Activated T-cell treated with anti-CD3 and anti-CD28 coated beads, Interleukin-2, amount 50 U/mL, for 72 hours (primary cell): Measurements from ENCODE around the gene FIBP. TPM values are rescaled to one million over a fixed set of nuclear protein-coding genes. Genes with fewer than 3 reads are reported as not detected.
A peak's percentile ranks its signal among the peaks of the same experiment; 100 is the strongest.

ENCODE experiments used
- ATAC-seq, 2 donors: fragments of 150-1000 bp; cut with Tn5 transposase; replicated peaks in 1 of 2; 2 replicates each; pipeline ENCODE4 v1.10.0; 2021; ENCODE audit warnings: moderate library complexity in 2 of 2, mild to moderate bottlenecking in 1 of 2
- DNase-seq, 2 donors: peaks; one replicate each; pipeline ENCODE4 v3.0.0; 2021 to 2022; ENCODE audit warnings: mixed read lengths in 1 of 2
- H3K27ac Mint-ChIP-seq: one replicate; pipeline ENCODE4 v1.8.0; 2022; ENCODE audit warnings: mild to moderate bottlenecking, moderate library complexity, mixed read lengths
- H3K27me3 Mint-ChIP-seq: one replicate; pipeline ENCODE4 v1.8.0; 2022; ENCODE audit warnings: low read depth, mixed read lengths
- H3K36me3 Mint-ChIP-seq, 2 donors: one replicate each; pipeline ENCODE4 v1.8.0; 2022; ENCODE audit warnings: mixed read lengths in 2 of 2, mild to moderate bottlenecking in 1 of 2; ENCODE audit not compliant: insufficient read depth in 2 of 2
- H3K4me1 Mint-ChIP-seq: one replicate; pipeline ENCODE4 v1.8.0; 2022; ENCODE audit warnings: low read depth, mixed read lengths
- H3K4me3 Mint-ChIP-seq, 2 donors: one replicate each; pipeline ENCODE4 v1.8.0; 2022; ENCODE audit warnings: mild to moderate bottlenecking in 2 of 2, mixed read lengths in 2 of 2, moderate library complexity in 2 of 2
- H3K9me3 Mint-ChIP-seq, 2 donors: one replicate each; pipeline ENCODE4 v1.8.0; 2022; ENCODE audit warnings: mixed read lengths in 2 of 2
- total RNA-seq, 2 donors: library from RNA; stranded (reverse); gene quantifications; one replicate each; pipeline ENCODE4 v1.2.3, GENCODE V29; 2022

FIBP gene
- total RNA-seq, 2 donors from 2014 or later, result 86.4 to 91.9 TPM

DNA sequence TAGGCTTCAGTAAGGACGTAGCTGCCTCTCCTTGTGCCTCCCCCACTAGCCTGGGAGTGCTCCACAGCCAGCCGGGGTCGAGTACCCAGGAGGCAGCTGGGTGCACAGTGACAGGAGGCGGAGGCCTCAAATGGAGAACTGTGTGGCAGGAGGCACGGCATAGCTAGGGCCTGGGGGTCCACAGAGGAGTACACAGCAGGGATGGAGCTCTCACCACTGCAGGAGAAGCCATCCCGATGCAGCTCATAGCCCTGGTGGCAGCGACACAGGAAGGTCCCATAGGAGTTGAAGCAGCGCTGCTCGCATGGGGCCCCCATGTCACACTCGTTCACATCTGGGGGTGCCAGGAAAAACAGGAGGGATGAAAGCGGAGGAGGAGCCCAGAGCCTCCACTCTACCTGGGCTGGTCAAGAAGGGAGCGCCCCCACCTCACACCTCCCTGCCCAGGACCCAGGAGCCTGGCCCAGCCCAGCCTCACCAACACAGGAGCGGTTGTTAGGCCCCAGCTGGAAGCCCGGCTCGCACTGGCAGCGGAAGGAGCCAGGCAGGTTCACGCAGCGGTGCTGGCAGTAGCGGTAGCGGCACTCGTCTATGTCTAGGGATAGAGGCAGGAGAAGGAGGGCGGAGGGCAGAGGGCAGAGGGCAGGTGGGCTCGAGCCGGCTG, 18.5 kb downstream of the FIBP start:
- DNase-seq, result no peak
- no peaks in the 10 kb centered on the region for H3K27me3 Mint-ChIP-seq
- peaks cover 23% of the 10 kb centered on the region for H3K4me1 Mint-ChIP-seq
- H3K36me3 Mint-ChIP-seq, result peaks cover 0 to 7% of the 10 kb centered on the region in 2 donors
- H3K27ac Mint-ChIP-seq, result no peak overlapping the region
- ATAC-seq, result no peak
- no peak overlapping the region for H3K4me3 Mint-ChIP-seq
- no peaks in the 10 kb centered on the region for H3K9me3 Mint-ChIP-seq

DNA sequence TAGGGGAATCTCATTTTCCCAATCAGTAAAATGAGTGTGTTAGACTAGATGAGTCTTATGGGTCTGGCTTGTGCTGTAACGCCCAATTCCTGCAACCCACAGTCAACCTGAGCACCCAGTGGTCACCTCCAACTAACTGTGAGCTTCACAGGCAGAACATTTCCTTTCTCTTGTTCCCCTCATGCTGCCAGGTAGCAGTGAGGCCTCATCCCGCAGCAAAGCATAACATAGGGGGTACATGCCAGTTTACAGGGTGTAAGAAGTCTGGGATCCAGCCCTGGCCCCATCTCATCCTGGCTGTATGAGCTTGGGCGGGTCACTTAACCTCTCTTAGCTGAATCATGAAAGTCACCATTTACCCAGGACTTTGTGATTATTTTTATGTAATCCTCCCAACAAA, 19.4 kb downstream of the FIBP start:
- Mint-ChIP-seq H3K27ac (no peak overlapping the region), H3K4me1 (peaks cover 23% of the 10 kb centered on the region), H3K4me3 (no peak overlapping the region), H3K9me3 (no peaks in the 10 kb centered on the region), H3K36me3 (peaks cover 0 to 7% of the 10 kb centered on the region in 2 donors), H3K27me3 (no peaks in the 10 kb centered on the region)
- ATAC-seq (no peak), DNase-seq (no peak)

DNA sequence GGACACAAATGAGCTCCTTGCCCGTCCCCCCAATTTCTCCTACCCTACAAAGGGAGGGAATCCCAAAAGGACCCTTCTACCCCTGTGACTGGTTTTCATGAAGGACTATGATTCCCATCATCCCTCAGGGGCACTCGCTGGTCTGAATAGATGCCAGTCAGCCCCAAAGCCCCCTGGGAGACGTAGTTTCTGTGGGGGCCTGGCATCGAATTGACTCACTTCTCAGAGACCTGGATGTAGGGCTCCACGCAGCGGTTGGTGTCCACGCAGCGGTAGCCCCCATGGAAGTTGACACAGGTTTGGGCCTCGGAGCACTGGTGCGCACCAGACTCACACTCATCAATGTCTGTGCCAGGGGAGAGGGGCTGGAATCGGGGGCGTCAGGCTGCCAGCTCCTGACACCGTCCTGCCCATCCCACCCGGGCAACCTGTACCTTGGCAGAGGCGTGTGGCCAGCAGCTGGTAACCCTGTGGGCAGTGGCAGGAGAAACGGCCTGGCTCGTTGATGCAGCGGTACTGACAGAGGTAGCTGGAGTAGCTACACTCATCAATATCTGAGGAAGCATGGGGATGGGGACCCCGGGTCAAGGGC, 20.1 kb downstream of the FIBP start:
- H3K9me3 Mint-ChIP-seq, result no peaks in the 10 kb centered on the region
- no peak overlapping the region for H3K27ac Mint-ChIP-seq
- H3K27me3 Mint-ChIP-seq, result no peaks in the 10 kb centered on the region
- H3K36me3 Mint-ChIP-seq, result peaks cover 0 to 9% of the 10 kb centered on the region in 2 donors
- no peak for ATAC-seq
- no peak for DNase-seq
- peaks cover 25% of the 10 kb centered on the region for H3K4me1 Mint-ChIP-seq
- no peak overlapping the region for H3K4me3 Mint-ChIP-seq

DNA sequence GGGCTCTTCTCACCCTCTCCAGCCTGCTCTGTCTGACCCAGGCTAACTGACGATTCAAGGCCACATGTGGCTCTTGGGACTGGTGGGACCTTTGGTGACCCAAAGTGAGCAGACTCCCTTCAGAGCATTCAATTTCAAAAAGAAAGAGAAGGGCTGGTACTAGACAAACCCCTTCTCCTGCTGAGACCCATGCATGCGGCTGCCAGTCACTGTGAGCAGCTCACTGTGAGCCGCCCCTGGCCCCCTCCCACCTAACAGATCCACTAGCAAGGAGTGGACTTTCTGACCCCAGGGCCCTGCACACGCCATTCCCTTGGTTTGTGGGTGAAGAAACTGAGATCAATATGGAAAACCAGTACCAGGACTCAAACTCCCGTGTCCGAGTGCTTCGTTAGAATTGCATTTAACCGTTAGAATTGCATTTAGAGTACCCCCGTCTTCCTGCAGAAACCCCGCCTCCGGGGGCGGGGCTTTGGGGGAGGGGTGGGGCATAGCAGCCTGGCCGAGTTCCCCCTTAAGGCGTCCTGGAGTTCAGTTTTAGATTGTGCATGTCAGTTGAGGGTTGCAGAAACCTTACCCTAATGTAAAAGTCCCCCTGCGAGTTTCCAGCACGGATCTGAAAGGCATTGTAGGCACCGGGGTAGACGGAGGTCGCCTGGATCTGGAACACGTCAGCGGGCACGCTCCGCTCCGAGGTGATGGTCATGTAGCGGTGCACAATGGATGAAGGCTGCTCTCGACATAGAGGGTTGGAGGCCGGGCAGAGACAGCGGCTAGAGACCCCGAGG, 20.8 kb downstream of the FIBP start:
- Mint-ChIP-seq H3K27ac (no peak overlapping the region), H3K9me3 (no peaks in the 10 kb centered on the region), H3K36me3 (peaks cover 2 to 13% of the 10 kb centered on the region in 2 donors), H3K4me1 (peaks cover 27% of the 10 kb centered on the region), H3K4me3 (no peak overlapping the region), H3K27me3 (no peaks in the 10 kb centered on the region)
- DNase-seq (peak in 1 of 2 donors; percentile 37), ATAC-seq (no peak)

DNA sequence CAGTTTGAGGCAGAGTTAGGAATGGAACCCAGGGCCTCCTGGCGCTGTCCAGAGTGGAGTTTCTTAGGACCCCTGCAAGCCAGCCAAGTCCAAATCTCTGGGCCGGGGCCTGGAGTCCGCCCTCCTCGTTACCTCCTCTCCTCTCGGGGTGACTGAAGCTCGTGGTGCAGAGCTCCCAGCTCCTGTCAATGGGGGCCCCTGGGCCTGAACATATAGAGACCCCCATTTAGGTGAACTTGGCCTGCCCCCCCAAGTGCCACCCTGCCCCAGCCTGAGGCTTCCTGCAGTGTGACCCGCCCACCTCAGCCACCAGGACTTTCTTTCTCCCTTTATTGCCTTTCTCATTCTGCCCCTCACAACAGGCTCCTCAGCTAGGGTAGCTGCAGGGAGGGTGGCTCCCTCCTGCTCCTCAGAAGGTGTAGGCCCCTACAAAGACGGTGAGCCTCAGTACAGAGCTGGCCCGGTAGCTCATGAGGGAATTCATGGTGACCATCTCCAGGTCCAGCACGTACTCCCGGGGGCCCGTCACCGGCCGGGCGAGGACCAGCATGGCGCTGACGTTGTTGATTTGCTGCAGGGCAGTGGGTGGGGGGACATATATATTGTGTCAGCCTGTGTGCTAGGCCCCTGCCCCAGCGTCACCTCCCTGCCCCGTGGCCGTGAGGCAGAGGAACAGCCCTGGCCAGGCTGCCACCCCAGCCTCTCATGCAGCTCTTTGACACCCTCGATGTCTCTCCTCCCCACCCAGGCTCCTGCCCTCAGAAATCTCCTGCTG, 21.6 kb downstream of the FIBP start:
- Mint-ChIP-seq H3K4me3 (no peak overlapping the region), H3K4me1 (peaks cover 34% of the 10 kb centered on the region), H3K36me3 (peaks cover 2 to 13% of the 10 kb centered on the region in 2 donors), H3K9me3 (no peaks in the 10 kb centered on the region), H3K27ac (no peak overlapping the region), H3K27me3 (no peaks in the 10 kb centered on the region)
- ATAC-seq (no peak), DNase-seq (no peak)

DNA sequence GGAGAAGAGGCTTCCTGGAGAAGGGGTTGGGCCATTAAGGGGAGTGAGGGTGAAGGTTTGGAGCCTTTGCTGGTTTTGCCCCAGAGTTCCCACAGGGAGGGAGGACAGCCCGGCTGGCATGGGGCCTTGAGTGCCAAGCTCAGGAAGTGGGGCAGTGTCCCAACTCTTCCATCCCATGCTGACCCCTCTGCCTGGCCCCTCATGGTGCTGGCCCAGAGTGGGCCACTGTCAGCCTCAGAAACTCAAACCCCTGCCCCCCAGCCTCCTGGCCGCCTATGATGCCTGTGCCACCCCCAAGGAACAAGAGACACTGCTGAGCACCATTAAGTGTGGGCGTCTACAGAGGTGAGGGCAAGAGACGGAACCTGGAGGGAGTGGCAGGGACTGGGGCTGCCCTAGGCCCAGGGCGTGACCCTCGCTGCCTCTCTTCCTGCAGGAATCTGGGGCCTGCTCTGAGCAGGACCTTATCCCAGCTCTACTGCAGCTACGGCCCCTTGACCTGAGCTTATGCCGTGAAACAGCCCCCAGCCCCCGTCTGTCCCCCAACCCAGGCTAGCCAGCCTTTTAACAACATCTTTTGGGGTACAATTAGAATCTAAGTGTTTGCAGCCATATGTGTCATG, 22.6 kb downstream of the FIBP start:
- Mint-ChIP-seq H3K9me3 (no peaks in the 10 kb centered on the region), H3K4me1 (peaks cover 38% of the 10 kb centered on the region), H3K27ac (no peak overlapping the region), H3K36me3 (peaks cover 2 to 13% of the 10 kb centered on the region in 2 donors), H3K4me3 (no peak overlapping the region), H3K27me3 (no peaks in the 10 kb centered on the region)
- DNase-seq, result no peak
- ATAC-seq, result no peak

DNA sequence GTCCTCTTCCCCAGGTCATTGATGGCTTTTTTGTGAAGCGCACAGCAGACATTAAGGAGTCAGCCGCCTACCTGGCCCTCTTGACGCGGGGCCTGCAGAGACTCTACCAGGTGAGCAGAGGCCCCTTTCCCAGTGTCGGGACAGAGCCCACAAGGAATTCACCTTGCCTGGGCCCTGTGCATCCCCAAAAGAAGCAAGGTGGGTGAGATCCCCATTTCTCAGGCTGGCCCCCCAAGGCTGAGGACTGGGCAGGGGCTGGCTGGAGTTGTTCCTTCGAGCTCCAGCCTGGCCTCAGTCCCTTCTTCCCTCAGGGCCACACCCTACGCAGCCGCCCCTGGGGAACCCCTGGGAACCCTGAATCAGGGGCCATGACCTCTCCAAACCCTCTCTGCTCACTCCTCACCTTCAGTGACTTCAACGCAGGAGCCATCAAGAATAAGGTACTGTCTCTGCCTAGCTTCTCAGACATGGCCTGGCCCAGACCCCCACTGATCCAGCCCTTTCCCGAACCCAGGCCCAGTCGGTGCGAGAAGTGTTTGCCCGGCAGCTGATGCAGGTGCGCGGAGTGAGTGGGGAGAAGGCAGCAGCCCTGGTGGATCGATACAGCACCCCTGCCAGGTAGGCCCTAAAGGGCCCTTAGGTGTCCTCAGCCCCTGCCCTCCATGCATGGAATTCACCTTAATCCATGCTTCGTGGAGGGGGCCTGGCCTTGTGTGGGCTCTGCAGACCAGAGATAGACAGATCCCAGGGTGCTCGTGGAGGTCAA, 23.4 kb downstream of the FIBP start:
- Mint-ChIP-seq H3K4me1 (peaks cover 37% of the 10 kb centered on the region), H3K27ac (no peak overlapping the region), H3K9me3 (no peaks in the 10 kb centered on the region), H3K36me3 (peaks cover 3 to 15% of the 10 kb centered on the region in 2 donors), H3K27me3 (no peaks in the 10 kb centered on the region), H3K4me3 (no peak overlapping the region)
- DNase-seq (no peak), ATAC-seq (no peak)

DNA sequence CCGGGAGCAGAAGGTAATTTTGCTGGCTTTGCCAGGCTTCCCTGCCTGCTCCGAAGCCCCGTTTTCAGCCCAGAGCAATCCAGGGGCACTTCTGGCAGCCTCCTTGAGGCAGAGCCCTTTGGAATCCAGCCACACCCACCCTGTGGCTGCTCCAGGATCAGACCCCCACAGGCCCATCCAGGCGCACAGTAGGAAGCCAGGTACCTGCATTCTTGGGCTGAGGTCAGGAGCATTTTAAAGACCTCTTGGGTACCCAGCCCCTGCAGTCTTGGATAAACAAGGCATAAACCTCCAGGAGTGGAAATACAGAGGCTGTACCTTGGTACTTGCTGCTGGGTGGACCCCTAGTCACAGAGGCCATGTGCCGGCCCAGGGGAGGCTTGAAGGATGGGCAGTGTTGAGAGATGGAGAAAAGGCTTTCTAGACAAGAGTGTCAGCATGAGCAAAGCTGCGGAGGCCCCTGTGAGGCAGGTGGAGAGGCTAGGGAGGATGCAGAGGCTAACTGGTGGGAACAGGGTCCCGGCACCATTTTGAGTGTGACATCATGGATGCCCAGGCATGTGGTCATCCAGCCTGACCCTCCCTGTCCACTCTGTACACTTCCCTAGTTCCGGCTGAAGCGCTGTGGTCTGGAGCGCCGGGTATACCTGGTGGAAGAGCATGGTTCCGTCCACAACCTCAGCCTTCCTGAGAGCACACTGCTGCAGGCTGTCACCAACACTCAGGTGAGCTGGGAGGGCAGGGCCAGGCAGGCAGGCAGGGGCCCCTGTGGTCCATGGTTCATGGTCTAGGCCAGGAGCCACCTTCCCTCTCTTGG, 24.2 kb downstream of the FIBP start:
- Mint-ChIP-seq H3K27me3 (no peaks in the 10 kb centered on the region), H3K9me3 (no peaks in the 10 kb centered on the region), H3K36me3 (peaks cover 3 to 15% of the 10 kb centered on the region in 2 donors), H3K4me1 (peaks cover 40% of the 10 kb centered on the region), H3K4me3 (no peak overlapping the region), H3K27ac (no peak overlapping the region)
- no peak for ATAC-seq
- no peak for DNase-seq

DNA sequence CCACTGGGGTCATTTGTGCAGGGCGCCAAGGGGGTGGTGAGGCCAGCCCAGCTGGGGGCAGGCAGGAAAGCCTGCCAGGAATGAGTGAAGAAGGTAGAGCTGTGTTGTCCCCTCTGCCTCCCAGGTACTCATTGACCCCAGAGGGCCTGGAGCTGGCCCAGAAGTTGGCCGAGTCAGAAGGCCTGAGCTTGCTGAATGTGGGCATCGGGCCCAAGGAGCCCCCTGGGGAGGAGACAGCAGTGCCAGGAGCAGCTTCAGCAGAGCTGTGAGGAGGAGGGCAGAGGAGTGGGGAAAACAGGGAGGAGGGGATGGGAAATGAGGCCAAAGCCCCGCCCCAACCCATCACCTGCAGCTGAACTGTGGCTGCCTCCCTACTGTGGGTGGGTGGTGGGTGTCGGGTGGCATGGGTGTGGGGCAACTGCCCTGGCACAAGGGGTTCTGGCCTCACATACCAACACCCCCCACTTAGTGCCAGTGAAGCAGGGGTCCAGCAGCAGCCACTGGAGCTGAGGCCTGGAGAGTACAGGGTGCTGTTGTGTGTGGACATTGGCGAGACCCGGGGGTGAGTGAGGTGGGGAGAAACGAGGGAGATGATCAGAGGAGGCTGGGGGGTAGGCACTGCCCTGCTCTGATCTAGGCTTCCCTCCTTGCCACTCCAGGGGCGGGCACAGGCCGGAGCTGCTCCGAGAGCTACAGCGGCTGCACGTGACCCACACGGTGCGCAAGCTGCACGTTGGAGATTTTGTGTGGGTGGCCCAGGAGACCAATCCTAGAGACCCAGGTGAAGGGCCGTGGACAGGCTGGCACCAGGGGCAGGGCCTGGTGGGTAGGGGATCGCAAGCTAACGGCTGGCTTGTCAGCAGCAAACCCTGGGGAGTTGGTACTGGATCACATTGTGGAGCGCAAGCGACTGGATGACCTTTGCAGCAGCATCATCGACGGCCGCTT, 25.1 kb downstream of the FIBP start:
- no peak for ATAC-seq

DNA sequence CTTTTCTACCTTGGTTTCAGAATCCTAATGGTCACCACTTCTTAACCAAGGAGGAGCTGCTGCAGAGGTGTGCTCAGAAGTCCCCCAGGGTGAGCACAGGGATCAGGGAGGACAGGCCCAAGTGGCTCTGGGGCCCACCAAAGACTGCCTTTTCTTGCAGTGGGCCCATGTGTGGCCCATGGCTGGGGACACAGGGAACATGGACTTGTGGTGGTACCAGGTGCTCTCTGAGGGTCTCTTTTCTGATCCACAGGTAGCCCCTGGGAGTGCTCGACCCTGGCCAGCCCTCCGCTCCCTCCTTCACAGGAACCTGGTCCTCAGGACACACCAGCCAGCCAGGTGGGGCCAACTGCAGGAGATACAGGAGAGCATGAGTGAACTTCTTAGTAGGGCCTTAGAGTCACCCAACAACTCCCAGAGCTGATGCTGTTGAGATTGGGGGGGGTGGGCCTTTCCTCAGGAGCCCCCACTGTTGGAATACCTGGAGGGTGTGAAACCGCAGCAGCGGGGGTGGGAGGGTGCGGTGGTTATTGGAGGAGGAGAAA, 26.0 kb downstream of the FIBP start:
- Mint-ChIP-seq H3K36me3 (peaks cover 3 to 14% of the 10 kb centered on the region in 2 donors), H3K4me3 (peak overlapping the region; percentile 96 to 97)

More for the DNA sequence above, 25.1 kb downstream of the FIBP start:
- no peak for DNase-seq
- no peaks in the 10 kb centered on the region for H3K9me3 Mint-ChIP-seq
- no peak overlapping the region for H3K27ac Mint-ChIP-seq
- peaks cover 40% of the 10 kb centered on the region for H3K4me1 Mint-ChIP-seq
- peaks cover 3 to 15% of the 10 kb centered on the region in 2 donors for H3K36me3 Mint-ChIP-seq
- peak overlapping the region in 1 of 2 donors; percentile 96 for H3K4me3 Mint-ChIP-seq
- H3K27me3 Mint-ChIP-seq, result no peaks in the 10 kb centered on the region

More for the DNA sequence above, 26.0 kb downstream of the FIBP start:
- Mint-ChIP-seq H3K27me3 (no peaks in the 10 kb centered on the region), H3K9me3 (no peaks in the 10 kb centered on the region), H3K4me1 (peaks cover 39% of the 10 kb centered on the region), H3K27ac (no peak overlapping the region)
- ATAC-seq, result no peak
- DNase-seq, result no peak
